Prostate gland (tissue), 2 donors: ENCODE data around the gene GALNT2. TPM values are rescaled to one million over a fixed set of nuclear protein-coding genes. Genes with fewer than 3 reads are reported as not detected.

Experiments used
- DNase-seq: peaks from one replicate; pipeline ENCODE4 v3.0.0-alpha.2; 2019; ENCODE audit warnings: low spot score
- H3K27ac ChIP-seq, 2 donors: fragments of 200-600 bp; sonication (generic); 2 replicates each; pipeline ENCODE4 v1.5.1; 2017 to 2019
- H3K27me3 ChIP-seq: fragments of 200-600 bp; sonication (generic); replicated peaks from 2 replicates; pipeline ENCODE4 v1.5.1; 2019; ENCODE audit not compliant: insufficient read depth
- H3K36me3 ChIP-seq, 2 donors: fragments of 200-600 bp; sonication (generic); 1 replicate in 1 of 2; 2 replicates in 1 of 2; pipeline versions ENCODE4 v1.5.1 to v1.8.1; 2017 to 2019
- H3K4me1 ChIP-seq: fragments of 200-600 bp; sonication (generic); replicated peaks from 2 replicates; pipeline ENCODE4 v1.5.1; 2019
- H3K4me3 ChIP-seq, 2 donors: fragments of 200-600 bp; sonication (generic); 2 replicates each; pipeline ENCODE4 v1.5.1; 2017 to 2019
- H3K9me3 ChIP-seq: fragments of 200-600 bp; sonication (generic); 2 replicates; pipeline ENCODE4 v1.5.1; 2017
- POLR2A ChIP-seq: fragments of 450-650 bp; IDR thresholded peaks from one replicate; pipeline ENCODE4 v1.6.1; 2016; ENCODE audit warnings: antibody characterized with exemption, mild to moderate bottlenecking
- POLR2AphosphoS5 ChIP-seq: sonication (generic); formaldehyde crosslinking; IDR thresholded peaks from one replicate; pipeline ENCODE4 v1.6.1; 2017; ENCODE audit warnings: antibody characterized with exemption
- WGBS: methylation state at CpG from one replicate; pipeline ENCODE4 v1.1.5; 2018; 5-methylcytosine and 5-hydroxymethylcytosine counted together
- intact Hi-C: fragments of 100-400 bp; cut with DNase I; formaldehyde crosslinking; loops from one replicate; pipeline ENCODE4 v1.14.2; 2022
- total RNA-seq, 2 donors: library from RNA; depleted of rRNA; stranded (reverse); fragments of >200 nt; gene quantifications; one replicate each; pipeline ENCODE4 v1.1.0, GENCODE V29; 2016
- TF ChIP-seq, protein P1 (sequence below), 4 experiments: fragments of 200-600 bp in 2 of 4; fragments of 450-650 bp in 2 of 4; sonication (generic) in 2 of 4; IDR thresholded peaks; 1 replicate in 3 of 4; 2 replicates in 1 of 4; pipeline ENCODE4 v1.5.1; 2016 to 2019; ENCODE audit warnings: antibody characterized with exemption in 4 of 4, mild to moderate bottlenecking in 2 of 4, moderate library complexity in 2 of 4

Gene GALNT2
- total RNA-seq, 2 donors from 2014 or later: 34.1 to 125 TPM

DNA sequence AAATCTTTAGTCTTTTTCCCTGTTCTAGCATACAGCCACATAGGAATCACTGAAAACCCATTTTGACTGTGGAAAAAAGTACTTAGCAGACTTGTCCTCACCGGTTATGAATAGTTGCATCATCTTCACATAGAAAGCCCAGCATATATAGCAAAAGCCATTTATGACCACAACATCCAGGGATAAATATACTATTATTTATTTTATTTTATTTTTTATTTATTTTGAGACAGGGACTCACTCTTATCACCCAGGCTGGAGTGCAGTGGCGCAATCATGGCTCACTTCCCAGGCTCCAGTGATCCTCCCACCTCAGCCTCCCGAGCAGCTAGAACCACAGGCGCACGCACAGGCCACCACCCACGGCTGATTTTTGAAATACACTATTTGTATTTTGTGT is 175.3 kb downstream of the GALNT2 start:
- Histone ChIP-seq H3K27ac (no peak overlapping the region), H3K9me3 (no peaks in the 10 kb centered on the region), H3K27me3 (no peaks in the 10 kb centered on the region), H3K4me1 (no peaks in the 10 kb centered on the region), H3K36me3 (no peaks in the 10 kb centered on the region), H3K4me3 (no peak overlapping the region)
- no peak for TF ChIP-seq POLR2A
- TF ChIP-seq POLR2AphosphoS5: no peak
- TF ChIP-seq, protein P1, sequence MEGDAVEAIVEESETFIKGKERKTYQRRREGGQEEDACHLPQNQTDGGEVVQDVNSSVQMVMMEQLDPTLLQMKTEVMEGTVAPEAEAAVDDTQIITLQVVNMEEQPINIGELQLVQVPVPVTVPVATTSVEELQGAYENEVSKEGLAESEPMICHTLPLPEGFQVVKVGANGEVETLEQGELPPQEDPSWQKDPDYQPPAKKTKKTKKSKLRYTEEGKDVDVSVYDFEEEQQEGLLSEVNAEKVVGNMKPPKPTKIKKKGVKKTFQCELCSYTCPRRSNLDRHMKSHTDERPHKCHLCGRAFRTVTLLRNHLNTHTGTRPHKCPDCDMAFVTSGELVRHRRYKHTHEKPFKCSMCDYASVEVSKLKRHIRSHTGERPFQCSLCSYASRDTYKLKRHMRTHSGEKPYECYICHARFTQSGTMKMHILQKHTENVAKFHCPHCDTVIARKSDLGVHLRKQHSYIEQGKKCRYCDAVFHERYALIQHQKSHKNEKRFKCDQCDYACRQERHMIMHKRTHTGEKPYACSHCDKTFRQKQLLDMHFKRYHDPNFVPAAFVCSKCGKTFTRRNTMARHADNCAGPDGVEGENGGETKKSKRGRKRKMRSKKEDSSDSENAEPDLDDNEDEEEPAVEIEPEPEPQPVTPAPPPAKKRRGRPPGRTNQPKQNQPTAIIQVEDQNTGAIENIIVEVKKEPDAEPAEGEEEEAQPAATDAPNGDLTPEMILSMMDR (IDR thresholded peaks at IDR 0.05): no peak
- 92% methylated on average over 6 of the region's 6 CpGs for WGBS
- intact Hi-C loops: no loop called here
- DNase-seq: no peak

DNA sequence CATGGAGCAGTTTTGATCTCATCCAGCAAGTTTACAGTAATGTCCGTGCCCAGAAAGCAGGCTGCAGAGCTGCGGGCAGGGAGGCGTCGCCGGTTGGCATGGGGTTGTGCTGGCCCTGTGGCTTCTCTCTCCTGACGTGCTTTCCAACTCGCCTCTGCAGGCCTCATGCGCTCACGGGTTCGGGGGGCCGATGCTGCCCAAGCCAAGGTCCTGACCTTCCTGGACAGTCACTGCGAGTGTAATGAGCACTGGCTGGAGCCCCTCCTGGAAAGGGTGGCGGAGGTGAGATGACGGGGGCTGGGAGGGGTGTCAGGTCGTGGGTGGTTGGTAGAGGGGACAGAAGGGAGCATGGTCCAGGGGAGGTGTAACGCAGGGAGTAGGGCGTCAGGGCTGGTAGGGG is 176.1 kb downstream of the GALNT2 start:
- intact Hi-C loops: no loop called here
- DNase-seq: no peak
- Histone ChIP-seq H3K4me3 (no peak overlapping the region), H3K36me3 (no peaks in the 10 kb centered on the region), H3K4me1 (no peaks in the 10 kb centered on the region), H3K27ac (no peak overlapping the region), H3K27me3 (no peaks in the 10 kb centered on the region), H3K9me3 (no peaks in the 10 kb centered on the region)
- WGBS: 90% methylated on average over 17 of the region's 17 CpGs
- TF ChIP-seq POLR2A (no peak), POLR2AphosphoS5 (no peak)
- TF ChIP-seq, protein P1 (IDR thresholded peaks at IDR 0.05): no peak

DNA sequence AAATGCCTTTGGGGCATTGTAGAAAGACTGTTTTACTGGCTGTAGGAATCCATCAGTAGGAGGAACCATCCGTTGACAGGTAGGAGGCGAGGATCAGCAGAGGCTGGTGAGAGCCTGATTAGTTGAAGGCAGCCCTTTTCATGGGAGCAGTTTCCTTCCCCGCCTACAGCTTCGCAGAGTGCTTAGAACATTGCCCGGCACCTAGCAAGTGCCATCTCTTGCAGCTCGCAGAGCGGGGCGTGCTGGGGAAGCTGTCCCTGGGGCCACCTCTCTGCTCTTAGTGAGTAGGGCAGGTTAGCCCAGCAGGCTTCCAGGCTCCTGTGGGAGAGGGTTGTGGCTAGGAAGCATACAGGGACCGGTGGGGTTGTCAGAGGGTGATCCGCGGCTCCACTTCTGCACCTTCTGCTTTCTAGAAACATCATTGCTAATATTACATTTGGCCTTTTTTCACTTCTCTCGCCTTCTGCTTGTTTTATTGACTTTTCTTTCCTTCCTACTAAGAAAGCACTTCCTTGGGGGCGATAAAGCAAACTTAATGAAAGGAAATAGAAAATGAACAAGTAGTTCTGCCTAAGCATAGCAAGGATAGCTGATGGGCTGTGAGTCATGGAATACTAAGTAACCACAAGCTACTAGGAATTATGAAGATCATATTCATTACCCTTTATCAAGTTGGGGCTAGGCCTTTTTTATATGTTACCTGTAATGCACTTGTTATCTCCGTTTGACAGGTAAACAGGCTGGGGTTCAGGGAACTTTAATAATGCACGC is 176.7 kb downstream of the GALNT2 start:
- no peak for DNase-seq
- Histone ChIP-seq H3K27ac (no peak overlapping the region), H3K4me1 (no peaks in the 10 kb centered on the region), H3K27me3 (no peaks in the 10 kb centered on the region), H3K9me3 (no peaks in the 10 kb centered on the region), H3K36me3 (no peaks in the 10 kb centered on the region), H3K4me3 (no peak overlapping the region)
- TF ChIP-seq POLR2AphosphoS5: no peak
- no peak for TF ChIP-seq POLR2A
- TF ChIP-seq, protein P1 (IDR thresholded peaks at IDR 0.05): no peak
- WGBS: 91% methylated on average over 15 of the region's 15 CpGs
- intact Hi-C loops: no loop called here

DNA sequence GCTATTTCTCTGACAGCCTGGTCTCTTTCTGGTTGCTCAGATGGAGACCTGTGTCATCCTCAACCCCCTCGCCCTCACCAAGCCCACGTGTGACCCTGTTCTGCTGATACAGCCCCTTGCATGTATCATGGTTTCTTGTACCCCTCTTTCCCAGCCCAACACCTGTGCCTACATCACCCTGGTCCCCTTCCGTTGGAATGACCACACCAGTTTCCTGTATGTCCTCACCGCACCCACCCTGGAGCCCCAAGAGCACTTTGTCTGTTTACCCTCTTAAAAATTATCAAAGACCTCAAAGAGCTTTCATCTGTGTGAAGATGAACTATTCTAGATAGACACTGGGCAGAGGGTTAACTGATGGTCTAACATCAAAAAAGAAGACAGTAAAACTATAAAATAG is 179.5 kb downstream of the GALNT2 start:
- 84% methylated on average over 4 of the region's 4 CpGs for WGBS
- no peak for TF ChIP-seq POLR2A
- TF ChIP-seq, protein P1 (IDR thresholded peaks at IDR 0.05): no peak
- TF ChIP-seq POLR2AphosphoS5: no peak
- intact Hi-C loops: no loop called here
- Histone ChIP-seq H3K9me3 (no peaks in the 10 kb centered on the region), H3K27ac (no peak overlapping the region), H3K27me3 (no peaks in the 10 kb centered on the region), H3K36me3 (no peaks in the 10 kb centered on the region), H3K4me3 (no peak overlapping the region), H3K4me1 (no peaks in the 10 kb centered on the region)
- DNase-seq: no peak
